ENCODE results near the gene SOX5. TPM values are rescaled to one million over a fixed set of nuclear protein-coding genes. Genes with fewer than 3 reads are reported as not detected.

SOX5 gene
- total RNA-seq, 3 donors from 2014 or later = 10.5 to 42.1 (median 11.7) TPM

DNA sequence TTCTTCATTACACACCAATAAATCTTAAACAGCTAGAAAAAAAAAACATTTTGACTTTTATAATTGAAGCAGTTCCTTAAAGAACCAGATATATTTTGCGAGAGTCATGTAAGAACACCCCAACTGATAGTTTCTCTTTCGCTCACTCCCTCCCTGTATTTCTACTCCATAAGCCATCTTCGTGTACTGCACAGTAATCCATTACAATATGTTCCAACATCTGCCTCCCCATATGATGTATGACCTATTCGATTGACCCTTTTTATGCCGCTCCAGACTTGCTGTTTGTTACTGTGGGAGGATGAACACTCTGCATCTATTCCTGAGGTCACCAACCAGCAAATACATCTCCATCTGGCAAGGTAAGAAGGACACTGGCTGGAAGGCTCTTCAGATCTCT lies 331.7 kb downstream of the SOX5 start:
- Histone ChIP-seq H3K36me3 (no peaks in the 10 kb centered on the region), H3K4me3 (no peak overlapping the region), H3K27ac (no peak overlapping the region), H3K27me3 (no peaks in the 10 kb centered on the region), H3K9me3 (no peaks in the 10 kb centered on the region), H3K4me1 (no peaks in the 10 kb centered on the region)
- TF ChIP-seq POLR2AphosphoS5 (IDR thresholded peaks at IDR 0.05) (no peak), POLR2A (IDR thresholded peaks at IDR 0.05) (no peak), CTCF (IDR thresholded peaks at IDR 0.05) (no peak)
- intact Hi-C loops (cut with DNase I; ENCODE audit: low total_unique reads) = no loop called here
- DNase-seq (ENCODE audit: low spot score in 2 of 2) = no peak

- Histone ChIP-seq H3K4me3 (no peak overlapping the region), H3K36me3 (no peaks in the 10 kb centered on the region), H3K27me3 (no peaks in the 10 kb centered on the region), H3K4me1 (no peaks in the 10 kb centered on the region), H3K27ac (no peak overlapping the region), H3K9me3 (no peaks in the 10 kb centered on the region)
- intact Hi-C loops (cut with DNase I; ENCODE audit: low total_unique reads) = no loop called here
- no peak for DNase-seq (ENCODE audit: low spot score in 2 of 2)
- TF ChIP-seq POLR2AphosphoS5 (IDR thresholded peaks at IDR 0.05) (no peak), CTCF (IDR thresholded peaks at IDR 0.05) (no peak), POLR2A (IDR thresholded peaks at IDR 0.05) (no peak)
Observed at GRCh38 chr12:23614280-23614679, 335.2 kb downstream of the SOX5 start.

- no peak for TF ChIP-seq POLR2A (IDR thresholded peaks at IDR 0.05)
- no peak for TF ChIP-seq CTCF (IDR thresholded peaks at IDR 0.05)
- no peak for TF ChIP-seq POLR2AphosphoS5 (IDR thresholded peaks at IDR 0.05)
- H3K36me3 ChIP-seq = no peaks in the 10 kb centered on the region
- H3K4me1 ChIP-seq = no peaks in the 10 kb centered on the region
- no peaks in the 10 kb centered on the region for H3K9me3 ChIP-seq
- H3K27me3 ChIP-seq = no peaks in the 10 kb centered on the region
- intact Hi-C loops (cut with DNase I; ENCODE audit: low total_unique reads) = no loop called here
- no peak for DNase-seq (ENCODE audit: low spot score in 2 of 2)
- no peak overlapping the region for H3K27ac ChIP-seq
- H3K4me3 ChIP-seq = no peak overlapping the region
Observed at GRCh38 chr12:23611320-23611719, 338.1 kb downstream of the SOX5 start.

DNA sequence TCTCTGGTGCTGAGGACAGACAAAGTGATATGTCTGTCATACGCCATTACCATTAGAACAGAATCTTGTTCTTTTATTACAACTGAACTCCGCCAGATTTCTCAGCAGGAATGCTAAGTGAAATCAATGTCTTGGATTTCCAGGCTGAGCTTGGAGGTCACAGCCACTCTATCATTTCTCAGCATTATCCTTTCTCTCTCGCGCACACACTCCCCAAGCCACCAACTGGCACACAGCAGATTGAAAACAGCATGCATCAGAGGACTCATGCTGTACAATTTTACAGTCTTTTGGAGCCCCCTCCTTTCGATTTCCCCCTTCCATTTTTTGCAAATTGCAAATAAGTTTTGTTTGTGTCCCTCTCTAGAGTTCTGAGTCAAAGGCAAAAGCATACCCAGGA lies 348.6 kb downstream of the SOX5 start:
- H3K27ac ChIP-seq = no peak overlapping the region
- intact Hi-C loops (cut with DNase I; ENCODE audit: low total_unique reads) = no loop called here
- peaks cover 0 to 8% of the 10 kb centered on the region in 2 donors for H3K9me3 ChIP-seq
- H3K4me1 ChIP-seq = no peaks in the 10 kb centered on the region
- TF ChIP-seq CTCF (IDR thresholded peaks at IDR 0.05) (no peak), POLR2AphosphoS5 (IDR thresholded peaks at IDR 0.05) (no peak), POLR2A (IDR thresholded peaks at IDR 0.05) (no peak)
- H3K36me3 ChIP-seq = no peaks in the 10 kb centered on the region
- H3K4me3 ChIP-seq = no peak overlapping the region
- H3K27me3 ChIP-seq = no peaks in the 10 kb centered on the region
- DNase-seq (ENCODE audit: low spot score in 2 of 2) = no peak

GRCh38 chr12:23596568-23596967 lies 352.9 kb downstream of the SOX5 start:
- Histone ChIP-seq H3K27me3 (no peaks in the 10 kb centered on the region), H3K9me3 (peaks cover 0 to 8% of the 10 kb centered on the region in 2 donors), H3K4me3 (no peak overlapping the region), H3K27ac (no peak overlapping the region), H3K36me3 (no peaks in the 10 kb centered on the region), H3K4me1 (no peaks in the 10 kb centered on the region)
- no peak for DNase-seq (ENCODE audit: low spot score in 2 of 2)
- intact Hi-C loops (cut with DNase I; ENCODE audit: low total_unique reads) = no loop called here
- no peak for TF ChIP-seq POLR2A (IDR thresholded peaks at IDR 0.05)
- no peak for TF ChIP-seq CTCF (IDR thresholded peaks at IDR 0.05)

Data from breast epithelium (tissue), 4 donors.